ENCODE measurements around the gene ARL8A.
A peak's percentile ranks its signal among the peaks of the same experiment; 100 is the strongest.

Gene ARL8A

DNA sequence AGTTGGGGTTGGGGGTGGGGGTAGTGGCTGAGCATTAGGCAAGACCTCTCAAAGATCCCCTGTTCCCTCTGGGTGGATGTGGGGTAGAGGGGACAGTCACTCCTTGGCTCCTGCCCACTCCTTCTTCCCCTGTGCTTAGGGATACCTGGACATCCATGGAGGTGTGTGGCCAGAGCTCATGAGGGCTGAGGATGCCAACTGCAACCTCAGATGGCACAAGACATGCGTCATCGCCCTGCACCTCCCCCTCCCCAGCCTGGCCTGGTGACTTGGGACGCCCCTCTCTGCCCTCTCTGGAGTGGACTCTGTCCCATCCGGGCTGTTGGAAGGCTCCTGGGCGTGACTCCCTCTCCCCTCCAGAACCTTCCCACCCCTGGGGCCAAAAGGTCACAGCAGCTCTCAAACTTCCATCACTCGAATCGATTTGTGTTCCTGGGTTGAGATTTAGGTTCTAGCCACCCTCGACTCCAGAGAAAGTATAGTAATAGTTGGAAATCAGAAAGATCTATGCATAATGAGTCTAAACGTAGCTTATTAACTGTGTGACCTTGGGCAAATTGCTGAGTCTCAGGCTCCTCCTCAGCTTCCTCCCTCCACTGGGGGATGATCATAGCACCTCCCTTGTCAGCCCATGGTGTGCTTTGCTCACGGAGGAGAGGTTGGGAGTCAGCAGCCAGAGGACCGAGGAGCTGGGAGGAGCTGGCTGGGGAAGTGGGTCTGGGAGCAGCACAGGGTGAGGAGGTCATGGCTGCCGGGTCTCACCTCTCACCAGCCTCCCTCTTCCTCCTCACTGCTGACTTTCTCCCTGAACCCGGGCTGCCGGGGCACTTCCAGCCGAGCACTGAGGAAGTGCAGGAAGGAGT, 18.1 kb upstream of the ARL8A start:
- no peaks in the 10 kb centered on the region for H3K9me3 ChIP-seq (replicated peaks in 1 of 2; ENCODE audit: control insufficient read depth in 2 of 2, insufficient read depth in 1 of 2, low read depth in 1 of 2, low read length in 2 of 2)
- peak overlapping the region; percentile 61 for H2AFZ ChIP-seq (ENCODE audit: low read length)
- no peak overlapping the region for H2BK12ac ChIP-seq (ENCODE audit: low read length)
- no peak overlapping the region for H3K18ac ChIP-seq (ENCODE audit: low read length)
- no peaks in the 10 kb centered on the region for H3K36me3 ChIP-seq (replicated peaks in 1 of 2; ENCODE audit: control insufficient read depth in 2 of 2, insufficient read depth in 2 of 2, low read length in 2 of 2)
- no peak overlapping the region for H2BK5ac ChIP-seq (ENCODE audit: low read length)
- H2BK15ac ChIP-seq (ENCODE audit: low read length): no peak overlapping the region
- WGBS, 2 donors (ENCODE audit: extremely low coverage in 2 of 2, insufficient read length in 2 of 2, insufficient replicate concordance in 1 of 2): no CpG with 5 or more reads among the region's 15 CpGs
- H3K23ac ChIP-seq (ENCODE audit: low read depth, low read length, poor library complexity): peak overlapping the region; percentile 47
- no peak overlapping the region for H3K9ac ChIP-seq (ENCODE audit: low read depth, low read length, poor library complexity)
- peaks cover 15 to 18% of the 10 kb centered on the region in 2 donors for H3K4me1 ChIP-seq (ENCODE audit: control insufficient read depth in 2 of 2, insufficient read depth in 1 of 2, low read depth in 1 of 2, low read length in 2 of 2)
- no peak overlapping the region for H3K4ac ChIP-seq (ENCODE audit: low read length)
- no peak overlapping the region for H3K14ac ChIP-seq (ENCODE audit: low read length)
- H4K91ac ChIP-seq (ENCODE audit: low read depth, low read length, poor library complexity): no peak overlapping the region
- H3K4me2 ChIP-seq (ENCODE audit: insufficient read depth, low read length, poor library complexity, severe bottlenecking): no peak overlapping the region
- H2BK120ac ChIP-seq (ENCODE audit: low read depth, low read length): no peak overlapping the region
- no peak overlapping the region for H4K8ac ChIP-seq (ENCODE audit: low read depth, low read length)
- H2AK5ac ChIP-seq (ENCODE audit: low read depth, low read length): no peak overlapping the region
- peaks cover 0 to 55% (median 0%) of the 10 kb centered on the region in 3 experiments for H3K27me3 ChIP-seq (ENCODE audit: control insufficient read depth in 3 of 3, insufficient read depth in 3 of 3, low read depth in 1 of 3, low read length in 3 of 3)
- DNase-seq (ENCODE audit: low spot score): no peak
- no peak overlapping the region for H3K27ac ChIP-seq (replicated peaks; ENCODE audit: low read length)
- no peaks in the 10 kb centered on the region for H3K79me1 ChIP-seq (ENCODE audit: low read depth, low read length)
- H3K4me3 ChIP-seq (ENCODE audit: low read length in 2 of 2): no peak overlapping the region

DNA sequence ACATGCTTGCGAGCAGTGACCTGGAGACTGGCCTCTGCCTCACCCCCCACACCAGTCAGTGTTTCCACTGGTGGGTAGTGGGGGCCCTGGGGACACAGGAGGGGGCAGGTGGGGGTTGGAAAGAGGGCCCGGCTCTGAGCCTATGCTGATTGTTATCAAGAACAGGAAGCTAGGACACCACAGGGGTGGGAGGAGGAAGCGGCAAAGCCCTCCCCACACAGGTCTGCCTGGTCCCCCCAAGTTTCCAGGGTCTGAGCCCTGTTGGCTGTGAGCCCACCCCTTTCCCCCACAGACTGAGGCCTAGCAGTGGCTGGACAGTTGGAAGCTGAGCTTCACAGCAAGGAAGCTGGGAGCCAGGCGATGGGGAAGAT, 17.5 kb upstream of the ARL8A start:
- Histone ChIP-seq H3K4me1 (ENCODE audit: control insufficient read depth in 2 of 2, insufficient read depth in 1 of 2, low read depth in 1 of 2, low read length in 2 of 2) (peaks cover 15 to 18% of the 10 kb centered on the region in 2 donors), H3K4me2 (ENCODE audit: insufficient read depth, low read length, poor library complexity, severe bottlenecking) (no peak overlapping the region), H3K14ac (ENCODE audit: low read length) (no peak overlapping the region), H4K91ac (ENCODE audit: low read depth, low read length, poor library complexity) (no peak overlapping the region), H3K27me3 (ENCODE audit: control insufficient read depth in 3 of 3, insufficient read depth in 3 of 3, low read depth in 1 of 3, low read length in 3 of 3) (peaks cover 0 to 55% (median 0%) of the 10 kb centered on the region in 3 experiments), H3K9me3 (replicated peaks in 1 of 2; ENCODE audit: control insufficient read depth in 2 of 2, insufficient read depth in 1 of 2, low read depth in 1 of 2, low read length in 2 of 2) (no peaks in the 10 kb centered on the region), H2BK5ac (ENCODE audit: low read length) (no peak overlapping the region), H2BK15ac (ENCODE audit: low read length) (no peak overlapping the region), H2AK5ac (ENCODE audit: low read depth, low read length) (peak overlapping the region; percentile 6), H2BK120ac (ENCODE audit: low read depth, low read length) (no peak overlapping the region), H3K23ac (ENCODE audit: low read depth, low read length, poor library complexity) (peak overlapping the region; percentile 47), H3K4ac (ENCODE audit: low read length) (no peak overlapping the region), H3K18ac (ENCODE audit: low read length) (peak overlapping the region; percentile 79), H2AFZ (ENCODE audit: low read length) (peak overlapping the region; percentile 61), H3K79me1 (ENCODE audit: low read depth, low read length) (no peaks in the 10 kb centered on the region), H3K36me3 (replicated peaks in 1 of 2; ENCODE audit: control insufficient read depth in 2 of 2, insufficient read depth in 2 of 2, low read length in 2 of 2) (no peaks in the 10 kb centered on the region), H2BK12ac (ENCODE audit: low read length) (no peak overlapping the region), H3K4me3 (ENCODE audit: low read length in 2 of 2) (no peak overlapping the region), H4K8ac (ENCODE audit: low read depth, low read length) (no peak overlapping the region), H3K27ac (replicated peaks; ENCODE audit: low read length) (no peak overlapping the region), H3K9ac (ENCODE audit: low read depth, low read length, poor library complexity) (no peak overlapping the region)
- no peak for DNase-seq (ENCODE audit: low spot score)
- no CpG with 5 or more reads among the region's 4 CpGs for WGBS, 2 donors (ENCODE audit: extremely low coverage in 2 of 2, insufficient read length in 2 of 2, insufficient replicate concordance in 1 of 2)

DNA sequence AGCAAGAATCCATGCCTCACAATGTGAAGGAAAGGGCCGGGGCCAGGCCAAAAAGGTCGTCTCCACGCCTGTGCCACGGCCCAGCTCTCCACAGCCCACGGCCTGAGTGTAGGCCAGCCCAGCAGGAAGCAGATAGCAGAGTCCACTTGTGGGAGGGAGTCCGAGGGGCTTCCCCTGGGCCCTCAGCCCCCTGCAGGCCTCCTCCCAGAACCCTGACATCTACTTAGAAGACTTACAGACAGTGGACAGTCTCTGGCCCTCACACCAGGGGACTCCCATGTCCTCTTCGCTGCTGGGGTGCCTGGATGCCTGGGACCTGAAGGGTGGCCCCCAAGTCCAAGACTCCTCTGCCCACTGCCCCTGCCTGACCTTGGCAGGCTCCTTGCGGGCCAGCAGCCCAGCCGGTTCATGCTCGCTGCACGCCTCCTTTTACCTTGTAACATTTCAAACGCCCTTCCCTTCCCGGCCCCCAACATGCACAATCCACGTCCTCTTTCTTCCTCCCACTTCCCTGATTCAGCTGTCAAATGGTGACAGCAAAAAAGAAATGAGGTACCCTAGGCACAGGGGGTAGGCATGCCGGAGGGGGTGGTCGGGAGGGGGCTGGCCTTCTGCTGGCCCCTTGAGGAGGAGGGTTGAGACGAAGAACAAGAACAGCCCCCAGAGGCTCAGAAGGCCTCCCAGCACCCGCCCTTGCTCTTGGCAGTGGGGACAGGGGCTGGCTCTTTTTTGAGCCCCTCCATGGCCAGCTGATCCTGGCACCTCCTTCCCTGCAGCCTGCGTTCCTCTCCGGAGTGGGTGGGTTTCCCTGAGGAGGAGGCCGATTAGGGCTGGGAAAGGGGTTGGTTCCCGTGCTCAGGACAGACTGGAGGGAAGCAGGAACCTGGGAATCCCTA, 16.9 kb upstream of the ARL8A start:
- Histone ChIP-seq H2BK120ac (ENCODE audit: low read depth, low read length) (no peak overlapping the region), H3K27ac (replicated peaks; ENCODE audit: low read length) (no peak overlapping the region)
- no CpG with 5 or more reads among the region's 22 CpGs for WGBS, 2 donors (ENCODE audit: extremely low coverage in 2 of 2, insufficient read length in 2 of 2, insufficient replicate concordance in 1 of 2)

More for the DNA sequence above, 16.9 kb upstream of the ARL8A start:
- H3K9me3 ChIP-seq (replicated peaks in 1 of 2; ENCODE audit: control insufficient read depth in 2 of 2, insufficient read depth in 1 of 2, low read depth in 1 of 2, low read length in 2 of 2): no peaks in the 10 kb centered on the region
- H2AFZ ChIP-seq (ENCODE audit: low read length): peak overlapping the region; percentile 61
- no peaks in the 10 kb centered on the region for H3K36me3 ChIP-seq (replicated peaks in 1 of 2; ENCODE audit: control insufficient read depth in 2 of 2, insufficient read depth in 2 of 2, low read length in 2 of 2)
- peak overlapping the region; percentile 47 for H3K23ac ChIP-seq (ENCODE audit: low read depth, low read length, poor library complexity)
- no peak overlapping the region for H3K9ac ChIP-seq (ENCODE audit: low read depth, low read length, poor library complexity)
- peak overlapping the region; percentile 9 for H2AK5ac ChIP-seq (ENCODE audit: low read depth, low read length)
- H3K18ac ChIP-seq (ENCODE audit: low read length): peak overlapping the region; percentile 74
- H3K4me1 ChIP-seq (ENCODE audit: control insufficient read depth in 2 of 2, insufficient read depth in 1 of 2, low read depth in 1 of 2, low read length in 2 of 2): peaks cover 14 to 18% of the 10 kb centered on the region in 2 donors
- H3K27me3 ChIP-seq (ENCODE audit: control insufficient read depth in 3 of 3, insufficient read depth in 3 of 3, low read depth in 1 of 3, low read length in 3 of 3): peaks cover 0 to 56% (median 0%) of the 10 kb centered on the region in 3 experiments
- no peak overlapping the region for H2BK12ac ChIP-seq (ENCODE audit: low read length)
- no peak overlapping the region for H3K4ac ChIP-seq (ENCODE audit: low read length)
- no peak for DNase-seq (ENCODE audit: low spot score)
- no peak overlapping the region for H4K91ac ChIP-seq (ENCODE audit: low read depth, low read length, poor library complexity)
- H3K14ac ChIP-seq (ENCODE audit: low read length): no peak overlapping the region
- no peak overlapping the region for H2BK5ac ChIP-seq (ENCODE audit: low read length)
- no peaks in the 10 kb centered on the region for H3K79me1 ChIP-seq (ENCODE audit: low read depth, low read length)
- no peak overlapping the region for H4K8ac ChIP-seq (ENCODE audit: low read depth, low read length)
- H2BK15ac ChIP-seq (ENCODE audit: low read length): no peak overlapping the region
- H3K4me2 ChIP-seq (ENCODE audit: insufficient read depth, low read length, poor library complexity, severe bottlenecking): no peak overlapping the region
- no peak overlapping the region for H3K4me3 ChIP-seq (ENCODE audit: low read length in 2 of 2)
